Tibial artery (tissue), 4 donors: ENCODE data around the gene PRRC2A.

ENCODE experiments used
- DNase-seq, 2 donors: peaks; one replicate each; pipeline ENCODE4 v3.0.0-alpha.2; 2019
- H3K27ac ChIP-seq, 2 donors: fragments of 200-600 bp; sonication (generic) in 1 of 2; 1 replicate in 1 of 2; 2 replicates in 1 of 2; pipeline ENCODE4 v1.5.1; 2018 to 2019; ENCODE audit warnings: mild to moderate bottlenecking in 1 of 2
- H3K27me3 ChIP-seq, 2 donors: fragments of 200-600 bp; sonication (generic) in 1 of 2; one replicate each; pipeline versions ENCODE4 v1.5.1 to v1.6.0; 2016 to 2019
- H3K36me3 ChIP-seq, 3 donors: fragments of 200-600 bp; sonication (generic) in 2 of 3; one replicate each; pipeline ENCODE4 v1.5.1; 2016 to 2019; ENCODE audit warnings: mild to moderate bottlenecking in 2 of 3
- H3K4me1 ChIP-seq, 4 donors: fragments of 200-600 bp; sonication (generic) in 2 of 4; 1 replicate in 3 of 4; 2 replicates in 1 of 4; pipeline ENCODE4 v1.5.1; 2016 to 2019
- H3K4me3 ChIP-seq, 2 donors: fragments of 200-600 bp; sonication (generic) in 1 of 2; 1 replicate in 1 of 2; 2 replicates in 1 of 2; pipeline ENCODE4 v1.5.1; 2018 to 2019; ENCODE audit warnings: mild to moderate bottlenecking in 2 of 2
- H3K9me3 ChIP-seq, 3 donors: fragments of 200-600 bp; sonication (generic) in 1 of 3; one replicate each; pipeline ENCODE4 v1.5.1; 2016 to 2019
- intact Hi-C: fragments of 100-400 bp; cut with DNase I; formaldehyde crosslinking; loops from one replicate; pipeline ENCODE4 v1.15.0; 2023; ENCODE audit warnings: low total_unique reads
- TF ChIP-seq, protein P1 (sequence below), 2 experiments: fragments of 200-600 bp in 1 of 2; fragments of 450-650 bp in 1 of 2; IDR thresholded peaks; one replicate each; pipeline ENCODE4 v1.5.1; 2017 to 2019; ENCODE audit warnings: antibody characterized with exemption in 2 of 2, mild to moderate bottlenecking in 1 of 2, moderate library complexity in 1 of 2

The PRRC2A gene

DNA sequence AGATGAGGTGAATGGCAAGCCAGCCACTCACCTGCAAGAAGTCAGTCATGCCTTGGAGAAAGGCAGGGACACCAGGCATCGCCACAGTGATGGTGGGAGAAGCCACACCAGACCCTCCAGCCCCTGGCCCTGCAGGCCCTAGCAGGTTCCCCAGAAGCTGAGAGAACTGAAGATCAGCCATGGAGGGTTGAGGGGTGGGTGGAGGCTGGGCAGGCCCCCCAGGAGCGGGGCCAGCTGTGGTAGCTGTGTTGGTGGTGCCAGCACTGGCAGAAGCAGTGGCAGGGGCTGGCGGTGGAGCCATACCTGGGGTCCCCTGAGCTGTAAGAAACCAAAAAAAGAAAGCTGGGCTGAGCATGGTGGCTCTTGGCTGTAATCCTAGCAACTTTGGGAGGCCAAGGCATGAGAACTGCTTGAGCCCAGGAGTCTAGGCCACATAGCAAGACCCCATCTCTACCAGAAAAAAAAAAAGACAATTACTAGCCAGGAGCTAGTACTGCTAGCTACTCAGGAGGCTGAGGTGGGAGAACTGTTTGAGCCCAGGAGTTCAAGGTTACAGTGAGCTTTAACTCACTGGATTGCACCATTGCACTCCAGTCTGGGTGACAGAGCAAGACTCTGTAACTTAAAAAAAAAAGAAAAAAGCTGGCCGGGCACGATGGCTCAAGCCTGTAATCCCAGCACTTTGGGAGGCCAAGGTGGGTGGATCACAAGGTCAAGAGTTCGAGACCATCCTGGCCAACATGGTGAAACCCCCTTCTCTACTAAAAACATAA, 22.5 kb downstream of the PRRC2A start:
- no peak overlapping the region for H3K27ac ChIP-seq
- intact Hi-C loops, result loop anchor here (5.0 kb wide), 1 partner anchor 964 kb away; no protein-coding TSS in a partner anchor
- peaks cover 83 to 100% (median 97%) of the 10 kb centered on the region in 3 donors for H3K36me3 ChIP-seq
- H3K4me1 ChIP-seq, result no peaks in the 10 kb centered on the region
- no peaks in the 10 kb centered on the region for H3K27me3 ChIP-seq
- H3K4me3 ChIP-seq, result no peak overlapping the region
- DNase-seq, result no peak
- no peaks in the 10 kb centered on the region for H3K9me3 ChIP-seq
- TF ChIP-seq, protein P1, sequence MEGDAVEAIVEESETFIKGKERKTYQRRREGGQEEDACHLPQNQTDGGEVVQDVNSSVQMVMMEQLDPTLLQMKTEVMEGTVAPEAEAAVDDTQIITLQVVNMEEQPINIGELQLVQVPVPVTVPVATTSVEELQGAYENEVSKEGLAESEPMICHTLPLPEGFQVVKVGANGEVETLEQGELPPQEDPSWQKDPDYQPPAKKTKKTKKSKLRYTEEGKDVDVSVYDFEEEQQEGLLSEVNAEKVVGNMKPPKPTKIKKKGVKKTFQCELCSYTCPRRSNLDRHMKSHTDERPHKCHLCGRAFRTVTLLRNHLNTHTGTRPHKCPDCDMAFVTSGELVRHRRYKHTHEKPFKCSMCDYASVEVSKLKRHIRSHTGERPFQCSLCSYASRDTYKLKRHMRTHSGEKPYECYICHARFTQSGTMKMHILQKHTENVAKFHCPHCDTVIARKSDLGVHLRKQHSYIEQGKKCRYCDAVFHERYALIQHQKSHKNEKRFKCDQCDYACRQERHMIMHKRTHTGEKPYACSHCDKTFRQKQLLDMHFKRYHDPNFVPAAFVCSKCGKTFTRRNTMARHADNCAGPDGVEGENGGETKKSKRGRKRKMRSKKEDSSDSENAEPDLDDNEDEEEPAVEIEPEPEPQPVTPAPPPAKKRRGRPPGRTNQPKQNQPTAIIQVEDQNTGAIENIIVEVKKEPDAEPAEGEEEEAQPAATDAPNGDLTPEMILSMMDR (IDR thresholded peaks at IDR 0.05), result no peak

DNA sequence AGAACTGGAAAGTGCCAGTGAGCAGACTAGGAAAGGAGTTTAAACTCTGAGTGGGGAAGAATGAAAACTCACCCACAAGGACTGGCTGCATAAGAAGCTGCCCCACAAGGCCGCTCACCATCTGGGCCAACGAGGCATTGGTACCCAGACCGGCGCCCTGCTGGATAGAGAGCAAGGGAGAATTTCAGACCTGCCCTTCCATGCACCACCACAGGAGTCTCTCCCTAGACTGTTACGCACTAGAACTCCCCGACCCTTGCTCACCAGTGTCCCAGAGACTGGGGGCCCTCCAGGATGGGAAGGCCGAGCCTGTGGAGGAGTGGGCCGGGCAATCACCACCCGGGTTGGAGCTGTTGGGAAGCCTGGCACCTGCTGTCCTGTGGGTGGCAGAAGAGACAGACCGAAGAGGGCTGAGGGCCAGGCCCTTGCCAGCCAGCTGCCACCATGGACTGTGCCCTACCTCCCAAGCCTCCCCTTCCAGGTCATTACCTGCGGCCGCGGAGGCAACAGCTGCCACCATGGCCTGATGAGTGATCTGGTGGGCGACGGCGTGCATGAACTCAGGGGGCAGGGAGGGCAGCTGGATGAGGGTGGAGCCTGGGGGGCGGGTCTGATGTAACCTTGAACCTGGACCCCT, 23.4 kb downstream of the PRRC2A start:
- Histone ChIP-seq H3K27me3 (no peaks in the 10 kb centered on the region), H3K9me3 (no peaks in the 10 kb centered on the region), H3K36me3 (peaks cover 88 to 100% (median 99%) of the 10 kb centered on the region in 3 donors), H3K4me3 (no peak overlapping the region), H3K27ac (no peak overlapping the region), H3K4me1 (no peaks in the 10 kb centered on the region)
- intact Hi-C loops, result loop anchor here (5.0 kb wide), 1 partner anchor 963 kb away; no protein-coding TSS in a partner anchor
- TF ChIP-seq, protein P1 (IDR thresholded peaks at IDR 0.05), result no peak
- DNase-seq, result no peak

DNA sequence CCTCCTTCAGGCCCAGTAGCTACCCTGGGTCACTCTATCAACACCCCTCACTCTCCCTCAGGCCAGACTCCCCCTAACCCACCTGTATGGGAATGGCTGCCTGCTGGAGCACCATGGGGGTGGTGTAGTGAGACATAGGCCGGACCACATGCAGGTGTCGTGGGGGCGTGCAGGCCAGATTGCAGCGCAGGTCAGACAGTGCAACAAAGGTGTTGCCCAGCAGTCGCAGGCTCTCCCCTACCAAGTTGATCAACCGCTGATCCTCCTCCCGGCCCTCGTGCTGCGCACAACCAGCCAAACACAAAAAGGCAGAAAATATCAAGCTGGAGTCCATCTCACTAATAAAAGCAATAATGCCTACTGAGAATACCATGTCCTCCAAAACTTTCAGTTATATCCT, 24.8 kb downstream of the PRRC2A start:
- H3K9me3 ChIP-seq, result no peaks in the 10 kb centered on the region
- H3K4me1 ChIP-seq, result peaks cover 0 to 2% (median 1%) of the 10 kb centered on the region in 4 donors
- H3K36me3 ChIP-seq, result peaks cover 90 to 100% (median 91%) of the 10 kb centered on the region in 3 donors
- intact Hi-C loops, result no loop called here
- TF ChIP-seq, protein P1 (IDR thresholded peaks at IDR 0.05), result no peak
- no peaks in the 10 kb centered on the region for H3K27me3 ChIP-seq
- H3K4me3 ChIP-seq, result no peak overlapping the region
- DNase-seq, result no peak
- no peak overlapping the region for H3K27ac ChIP-seq

DNA sequence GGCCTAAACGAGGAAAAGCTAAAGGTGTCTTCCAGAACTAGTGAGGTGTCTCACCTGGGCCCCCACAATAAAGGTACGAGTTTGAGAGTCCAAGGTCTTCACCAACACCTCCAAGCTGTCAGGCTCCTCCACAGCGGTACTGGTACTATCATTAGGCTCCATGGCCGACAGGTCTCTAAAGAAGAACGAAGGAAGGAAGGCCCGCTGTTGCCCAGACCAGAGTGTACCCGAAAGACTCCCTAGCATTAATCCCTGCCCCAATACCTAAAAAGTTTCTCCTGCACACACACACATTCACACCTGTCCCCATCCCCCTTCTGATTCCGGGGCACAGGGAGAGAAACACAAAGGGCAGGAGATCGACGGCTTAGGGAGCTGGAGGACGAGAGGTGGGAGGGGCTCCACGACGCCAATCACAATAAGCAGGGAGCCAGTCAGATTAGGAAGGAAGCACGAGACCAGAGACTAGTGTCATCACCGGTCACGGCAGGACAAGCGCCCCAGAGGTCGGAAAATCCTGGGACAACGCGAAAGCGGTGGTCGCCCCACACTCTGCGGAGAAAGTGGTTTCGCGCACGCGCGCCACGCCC, 31.2 kb downstream of the PRRC2A start:
- H3K9me3 ChIP-seq, result no peaks in the 10 kb centered on the region
- TF ChIP-seq, protein P1 (IDR thresholded peaks at IDR 0.05), result no peak
- no peaks in the 10 kb centered on the region for H3K27me3 ChIP-seq
- peak overlapping the region; percentile 95 to 98 for H3K27ac ChIP-seq
- intact Hi-C loops, result no loop called here
- peaks cover 0 to 33% (median 21%) of the 10 kb centered on the region in 4 donors for H3K4me1 ChIP-seq
- H3K36me3 ChIP-seq, result peaks cover 28 to 57% (median 29%) of the 10 kb centered on the region in 3 donors
- peak; percentile 84 to 91 for DNase-seq
- H3K4me3 ChIP-seq, result peak overlapping the region; percentile 78 to 85

DNA sequence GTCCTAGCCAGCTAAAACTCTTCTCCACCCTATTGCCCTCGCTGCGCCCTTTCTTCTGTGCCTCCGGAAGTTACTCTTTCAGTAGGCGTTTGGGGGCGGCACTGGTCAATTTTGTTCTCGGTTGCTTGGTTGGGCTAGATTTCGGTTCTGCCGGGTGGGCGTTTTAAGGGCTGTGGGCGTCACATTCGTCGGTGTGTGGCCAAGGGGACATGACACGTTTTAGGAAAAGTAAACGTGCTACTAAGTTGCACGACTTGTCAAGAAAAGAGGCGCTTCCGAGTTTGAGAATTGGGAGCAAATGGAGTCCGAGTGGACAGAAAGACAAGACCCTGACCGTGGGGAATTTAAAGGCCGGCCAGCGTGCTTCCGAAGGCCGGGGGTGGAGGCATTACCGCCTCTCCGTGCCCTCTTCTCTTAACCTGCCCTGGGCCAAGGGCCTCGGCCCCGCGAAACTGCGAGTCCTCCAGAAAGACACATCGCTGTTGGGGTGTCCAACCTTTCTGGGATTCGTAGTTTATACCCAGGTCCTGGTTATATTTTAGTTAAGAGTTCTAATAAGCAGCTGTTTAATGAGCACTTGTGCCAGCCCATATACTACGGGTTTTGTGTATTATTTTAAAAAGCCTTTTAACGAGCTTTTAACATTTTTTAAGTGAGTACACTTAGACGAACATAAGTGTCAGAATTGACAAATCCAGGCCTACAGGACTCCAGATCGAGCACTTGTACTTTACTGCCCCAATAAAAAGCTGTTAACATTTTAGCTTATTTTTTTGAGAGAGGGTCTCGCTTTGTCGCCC, 32.6 kb downstream of the PRRC2A start:
- intact Hi-C loops, result no loop called here
- TF ChIP-seq, protein P1 (IDR thresholded peaks at IDR 0.05), result no peak

More for the DNA sequence above, 32.6 kb downstream of the PRRC2A start:
- Histone ChIP-seq H3K4me3 (peak overlapping the region; percentile 78 to 85), H3K36me3 (peaks cover 20 to 56% (median 24%) of the 10 kb centered on the region in 3 donors), H3K4me1 (peaks cover 0 to 43% (median 26%) of the 10 kb centered on the region in 4 donors), H3K9me3 (no peaks in the 10 kb centered on the region), H3K27me3 (no peaks in the 10 kb centered on the region), H3K27ac (peak overlapping the region; percentile 95 to 98)
- peak; percentile 93 to 94 for DNase-seq
